K562 (cell line): ENCODE results near the gene ATG14. TPM values are rescaled to one million over a fixed set of nuclear protein-coding genes. Genes with fewer than 3 reads are reported as not detected.

Experiments used
- ATAC-seq: fragments of 200-7000 bp; cut with Tn5 transposase; 3 replicates; pipeline ENCODE4 v1.9.1; 2020; ENCODE audit warnings: moderate library complexity
- BruUV-seq: library from RNA; stranded (reverse); fragments of 400-500 nt; replicated peaks from 2 replicates; lab custom pipeline; 2021; lab: Mats Ljungman, UMichigan
- CTCF ChIA-PET: fragments of 300-600 bp; formaldehyde crosslinking; extraction: SDS; loops from one replicate; lab custom pipeline; 2021; ENCODE audit warnings: low intra/inter-chr PET ratio; lab: Yijun Ruan, JAX
- POLR2A ChIA-PET: fragments of 300-600, 350-650 bp; sonication (Branson Sonifier 250); formaldehyde crosslinking; extraction: SDS; loops from one replicate; lab custom pipeline; 2021; ENCODE audit warnings: antibody characterized with exemption, inconsistent platforms; lab: Yijun Ruan, JAX
- DNase-seq, 4 experiments: peaks; one replicate each; pipeline versions ENCODE4 v3.0.0 to v3.0.0-alpha.2; 2011 to 2018; ENCODE audit warnings: low spot score in 3 of 4, mixed read lengths in 3 of 4; ENCODE audit errors: extremely low read depth in 1 of 4
- FAIRE-seq: peaks from 2 replicates; lab custom pipeline; 2011; peaks lifted over from hg19 to GRCh38; lab: Jason Lieb, UNC
- H2AFZ ChIP-seq: 2 replicates; pipeline ENCODE4 v1.6.0; 2011; ENCODE audit warnings: low read depth, low read length, control low read depth, inconsistent platforms
- H3K27ac ChIP-seq: fragments of 200-600 bp; 3 replicates; pipeline ENCODE4 v1.8.0; 2011; ENCODE audit warnings: low read depth, mild to moderate bottlenecking, control low read depth, inconsistent platforms, low read length, moderate library complexity, mixed read lengths; ENCODE audit errors: extremely low read depth
- H3K27me3 ChIP-seq, 2 experiments: fragments of 300-600 bp in 1 of 2; 2 replicates in 1 of 2; 3 replicates in 1 of 2; pipeline versions ENCODE4 v1.6.0 to v1.8.0; 2011; ENCODE audit warnings: inconsistent platforms in 2 of 2, low read length in 2 of 2, mild to moderate bottlenecking in 1 of 2, mixed read lengths in 1 of 2, moderate library complexity in 1 of 2; ENCODE audit not compliant: control insufficient read depth in 2 of 2, insufficient read depth in 2 of 2
- H3K36me3 ChIP-seq: fragments of 300-600 bp; 3 replicates; pipeline ENCODE4 v1.8.0; 2011; ENCODE audit warnings: mild to moderate bottlenecking, low read length, inconsistent platforms; ENCODE audit not compliant: control insufficient read depth, insufficient read depth
- H3K4me1 ChIP-seq, 2 experiments: fragments of 200-600 bp in 1 of 2; replicated peaks in 1 of 2; 2 replicates in 1 of 2; 3 replicates in 1 of 2; pipeline versions ENCODE4 v1.5.1 to v1.8.0; 2011; ENCODE audit warnings: inconsistent platforms in 2 of 2, low read length in 2 of 2, mild to moderate bottlenecking in 1 of 2, mixed read lengths in 1 of 2, moderate library complexity in 1 of 2; ENCODE audit not compliant: control insufficient read depth in 2 of 2, insufficient read depth in 2 of 2
- H3K4me2 ChIP-seq: 2 replicates; pipeline ENCODE4 v1.6.1; 2011; ENCODE audit warnings: low read length, control low read depth, inconsistent platforms, mixed read lengths; ENCODE audit not compliant: insufficient read depth
- H3K4me3 ChIP-seq: fragments of 200-600 bp; sonication (generic), shearing (Covaris generic); 2 replicates; pipeline ENCODE4 v1.5.1; 2016; ENCODE audit warnings: control low read depth, inconsistent platforms
- H3K79me2 ChIP-seq: fragments of 200-600 bp; 3 replicates; pipeline ENCODE4 v1.8.0; 2011; ENCODE audit warnings: low read length, inconsistent platforms; ENCODE audit not compliant: control insufficient read depth, insufficient read depth
- H3K9ac ChIP-seq, 2 experiments: 2 replicates each; pipeline versions ENCODE4 v1.6.0 to v1.6.1; 2011; ENCODE audit warnings: low read depth in 2 of 2, low read length in 2 of 2, control low read depth in 1 of 2, inconsistent platforms in 1 of 2, mild to moderate bottlenecking in 1 of 2, mixed read lengths in 1 of 2; ENCODE audit not compliant: insufficient read depth in 1 of 2
- H3K9me1 ChIP-seq: one replicate; pipeline ENCODE4 v1.6.0; 2011; ENCODE audit warnings: inconsistent platforms, mild to moderate bottlenecking, low read length, moderate library complexity; ENCODE audit not compliant: control insufficient read depth, insufficient read depth
- H3K9me3 ChIP-seq: replicated peaks from 2 replicates; pipeline ENCODE4 v1.5.1; 2011; ENCODE audit warnings: low read depth, low read length, inconsistent platforms; ENCODE audit not compliant: control insufficient read depth, insufficient read depth
- H4K20me1 ChIP-seq: replicated peaks from 2 replicates; pipeline ENCODE4 v1.6.1; 2011; ENCODE audit warnings: low read length, inconsistent platforms, mixed read lengths; ENCODE audit not compliant: control insufficient read depth, insufficient read depth
- ARID2 ChIP-seq: fragments of 450-650 bp; IDR thresholded peaks from 2 replicates; pipeline ENCODE4 v1.6.1; 2017; ENCODE audit warnings: antibody characterized with exemption, mild to moderate bottlenecking
- ATF1 ChIP-seq, 2 experiments: fragments of 450-650 bp in 1 of 2; IDR thresholded peaks; 2 replicates each; pipeline ENCODE4 v1.6.1; 2016; ENCODE audit warnings: missing compliant biosample characterization in 1 of 2, missing genetic modification characterization in 1 of 2
- BACH1 ChIP-seq: fragments of 200-800 bp; sonication (Bioruptor generic); IDR thresholded peaks from 2 replicates; pipeline ENCODE4 v1.6.1; 2016; ENCODE audit warnings: missing genetic modification characterization, missing compliant biosample characterization
- BRD4 ChIP-seq: fragments of 200-600 bp; sonication (generic); IDR thresholded peaks from 2 replicates; pipeline ENCODE4 v1.6.1; 2017; ENCODE audit warnings: inconsistent platforms
- C11orf30 ChIP-seq: fragments of 450-650 bp; IDR thresholded peaks from 2 replicates; pipeline ENCODE4 v1.6.1; 2016; ENCODE audit warnings: low read depth, mild to moderate bottlenecking
- CBFA2T2 ChIP-seq: fragments of 450-650 bp; conservative IDR thresholded peaks from 2 replicates; pipeline ENCODE4 v1.6.1; 2017; ENCODE audit warnings: mild to moderate bottlenecking
- CBX3 ChIP-seq, 2 experiments: IDR thresholded peaks; 1 replicate in 1 of 2; 2 replicates in 1 of 2; pipeline ENCODE4 v1.6.1; 2012; ENCODE audit warnings: inconsistent platforms in 2 of 2, low read length in 2 of 2, borderline replicate concordance in 1 of 2, control low read depth in 1 of 2
- HLTF ChIP-seq: fragments of 450-650 bp; IDR thresholded peaks from 2 replicates; pipeline ENCODE4 v1.6.1; 2016
- MECOM ChIP-seq: fragments of 250-450 bp; sonication (Bioruptor Pico); IDR thresholded peaks from 2 replicates; pipeline ENCODE4 v1.8.0; 2022; ENCODE audit warnings: inconsistent platforms
- NFE2L1 ChIP-seq: fragments of 450-650 bp; IDR thresholded peaks from 2 replicates; pipeline ENCODE4 v1.6.1; 2016; ENCODE audit warnings: missing genetic modification characterization, low read depth, mild to moderate bottlenecking, missing compliant biosample characterization, moderate library complexity, borderline replicate concordance
- POLR2B ChIP-seq: fragments of 450-650 bp; IDR thresholded peaks from 2 replicates; pipeline ENCODE4 v1.6.1; 2018; ENCODE audit warnings: low read depth; ENCODE audit not compliant: partially characterized antibody
- PRMT5 ChIP-seq: sonication (generic); formaldehyde crosslinking; IDR thresholded peaks from 2 replicates; pipeline ENCODE4 v1.5.0; 2020; ENCODE audit warnings: missing genetic modification reagents
- RFX7 ChIP-seq: fragments of 250-450 bp; sonication (Bioruptor Pico); IDR thresholded peaks from 2 replicates; pipeline ENCODE4 v1.5.1; 2021; ENCODE audit warnings: mild to moderate bottlenecking
- SIX5 ChIP-seq, 2 experiments: IDR thresholded peaks; 2 replicates each; pipeline ENCODE4 v1.6.1; 2011; ENCODE audit warnings: low read length in 2 of 2, borderline replicate concordance in 1 of 2, low read depth in 1 of 2, mild to moderate bottlenecking in 1 of 2, moderate library complexity in 1 of 2; ENCODE audit not compliant: insufficient read depth in 1 of 2
- SNAPC5 ChIP-seq: fragments of 250-450 bp; sonication (Bioruptor Pico); IDR thresholded peaks from 2 replicates; pipeline ENCODE4 v1.8.0; 2021; ENCODE audit warnings: moderate library complexity, mild to moderate bottlenecking, inconsistent platforms
- TAF7 ChIP-seq: fragments of 450-650 bp; IDR thresholded peaks from 2 replicates; pipeline ENCODE4 v1.6.1; 2016; ENCODE audit warnings: missing genetic modification characterization, missing compliant biosample characterization
- TFAM ChIP-seq: fragments of 250-450 bp; sonication (Bioruptor Pico); conservative IDR thresholded peaks from 2 replicates; pipeline ENCODE4 v1.5.0; 2021; ENCODE audit warnings: mild to moderate bottlenecking, moderate library complexity
- ZBTB9 ChIP-seq: fragments of 450-650 bp; formaldehyde crosslinking; IDR thresholded peaks from 2 replicates; pipeline ENCODE4 v1.4.0; 2020; ENCODE audit warnings: mild to moderate bottlenecking, moderate library complexity
- ZKSCAN3 ChIP-seq: fragments of 250-450 bp; sonication (Bioruptor Pico); IDR thresholded peaks from 2 replicates; pipeline ENCODE4 v1.4.0; 2020
- ZNF124 ChIP-seq: sonication (generic); formaldehyde crosslinking; IDR thresholded peaks from 2 replicates; pipeline ENCODE4 v1.8.1; 2022; ENCODE audit warnings: missing genetic modification reagents
- ZNF175 ChIP-seq: fragments of 200-800 bp; sonication (Bioruptor generic); IDR thresholded peaks from 2 replicates; pipeline ENCODE4 v1.6.1; 2016; ENCODE audit warnings: low read depth, mild to moderate bottlenecking, missing genetic modification characterization, missing compliant biosample characterization
- ZNF23 ChIP-seq: fragments of 250-450 bp; sonication (Bioruptor Pico); IDR thresholded peaks from 2 replicates; pipeline ENCODE4 v1.4.0; 2020; ENCODE audit warnings: mild to moderate bottlenecking
- WGBS: fragments of 100-300 bp; shearing (Covaris generic); methylation state at CpG from one replicate; pipeline ENCODE4 v1.1.6; 2016; ENCODE audit warnings: low coverage, mixed read lengths; ENCODE audit not compliant: insufficient coverage; ENCODE audit errors: missing lambda C conversion rate; 5-methylcytosine and 5-hydroxymethylcytosine counted together
- in situ Hi-C: fragments of 300-500 bp; cut with MboI; formaldehyde crosslinking; loops from 4 replicates; pipeline ENCODE4 v1.15.0; 2018; ENCODE audit warnings: inconsistent platforms, mixed read lengths
- intact Hi-C: fragments of 100-400 bp; cut with micrococcal nuclease; formaldehyde crosslinking; loops from 2 replicates; pipeline ENCODE4 v1.14.2; 2022
- polyA plus RNA-seq, 8 experiments: library from polyadenylated mRNA; depleted of rRNA in 4 of 8; stranded (reverse) in 5 of 8; unstranded in 3 of 8; fragments of >200 nt; fragmentation: Nextera tagmentation in 2 of 8; fragmentation: Illumina TruSeq in 1 of 8; extraction: Ambion mirVana in 2 of 8; extraction: Trizol in 1 of 8; gene quantifications; 2 replicates each; pipeline versions ENCODE4 v1.2.1 to v1.2.3, GENCODE V29; 2011 to 2014; ENCODE audit warnings: inconsistent platforms in 1 of 8, missing spikeins in 1 of 8
- total RNA-seq, 7 experiments: library from RNA; depleted of rRNA in 6 of 7; stranded (reverse); fragments of >200 nt in 6 of 7; fragmentation: Illumina TruSeq in 2 of 7; extraction: Trizol in 2 of 7; gene quantifications; 2 replicates each; pipeline versions ENCODE4 v1.2.1 to v1.2.3, GENCODE V29; 2011 to 2021; ENCODE audit warnings: low replicate concordance in 1 of 7
- TF ChIP-seq, protein P1 (sequence below), 2 experiments: fragments of 250-450 bp in 1 of 2; fragments of 450-650 bp in 1 of 2; sonication (Bioruptor Pico) in 1 of 2; IDR thresholded peaks; 2 replicates each; pipeline versions ENCODE4 v1.6.1 to v1.8.0; 2016 to 2021; ENCODE audit warnings: mild to moderate bottlenecking in 2 of 2, moderate library complexity in 2 of 2, missing compliant biosample characterization in 1 of 2, missing genetic modification characterization in 1 of 2

ATG14 gene
- total and polyA plus RNA-seq, 9 of the 15 experiments (the other 6 are each of a cell fraction or from before 2014, with no cell fraction given) = 0.55 to 4.2 (median 3.5) TPM

DNA sequence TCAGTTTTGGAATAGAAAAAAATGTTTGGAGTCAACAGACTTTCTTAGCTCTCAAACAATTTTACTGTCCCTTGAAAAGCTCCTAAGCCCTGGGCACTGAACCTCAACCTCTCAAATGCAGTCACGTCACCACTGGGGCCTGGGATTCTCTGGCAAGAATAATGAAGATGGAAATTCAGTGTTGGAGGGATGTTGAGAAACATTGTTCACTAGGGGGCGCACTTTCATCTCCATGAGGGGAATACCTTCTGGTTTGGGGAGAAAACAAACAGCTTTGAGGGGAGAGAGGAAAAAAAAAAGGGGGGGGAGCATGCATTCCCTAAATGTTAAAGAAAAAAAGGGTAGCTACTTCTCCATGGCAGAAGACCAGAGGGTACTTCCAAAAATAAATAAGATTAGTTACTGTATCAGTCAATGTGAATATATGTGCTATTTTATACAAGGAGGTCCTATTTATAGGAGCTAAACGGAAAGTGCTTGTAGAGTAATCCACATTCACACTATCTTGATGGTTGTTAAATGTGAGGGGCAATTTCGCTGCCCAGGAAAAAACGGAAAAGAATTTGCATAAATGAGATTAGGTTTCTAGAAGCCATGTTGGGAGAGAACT lies 34.6 kb upstream of the ATG14 start:
- no peak overlapping the region for H3K9ac ChIP-seq
- H3K4me3 ChIP-seq = no peak overlapping the region
- no peaks in the 10 kb centered on the region for H3K36me3 ChIP-seq
- in situ Hi-C loops = loop anchor here (10.0 kb wide), 1 partner anchor 1029 kb away; no protein-coding TSS in a partner anchor
- POLR2A ChIA-PET = no interaction called here
- no peaks in the 10 kb centered on the region for H3K79me2 ChIP-seq
- peak; percentile 48 to 81 (median 54) for DNase-seq
- H3K4me2 ChIP-seq = no peak overlapping the region
- no peak overlapping the region for H2AFZ ChIP-seq
- no peak overlapping the region for H3K27ac ChIP-seq
- peak; percentile 67 for FAIRE-seq
- H3K9me3 ChIP-seq = no peaks in the 10 kb centered on the region
- no peaks in the 10 kb centered on the region; a peak in 1 of 5 replicates for H3K4me1 ChIP-seq
- peak; percentile 91 for ATAC-seq
- no peaks in the 10 kb centered on the region for H3K27me3 ChIP-seq
- no peaks in the 10 kb centered on the region for H4K20me1 ChIP-seq
- CTCF ChIA-PET = interaction anchor here (0.5 to 0.7 kb wide), 7 partner anchors 72 to 1731 kb away, joined by 3 to 7 read pairs (median 4); no protein-coding TSS in a partner anchor
- H3K9me1 ChIP-seq = no peaks in the 10 kb centered on the region
- BruUV-seq = no TSS peak
- intact Hi-C loops = loop anchor here (10.0 kb wide), 2 partner anchors 249 to 279 kb away; no protein-coding TSS in a partner anchor
- WGBS = 5% methylated on average over 5 of the region's 5 CpGs
- no peak for TF ChIP-seq ATF1 (CRISPR knock-in tag; IDR thresholded peaks at IDR 0.05)
- TF ChIP-seq ATF1 (tag; IDR thresholded peaks at IDR 0.05) = 0 out of 2 replicates have a peak, but pooled peaks have one; percentile 13
- TF ChIP-seq CBFA2T2 = no peak
- no peak for TF ChIP-seq CBX3 (IDR thresholded peaks at IDR 0.05; ENCODE audit: borderline replicate concordance in 1 of 2, low read length in 2 of 2)
- TF ChIP-seq, protein P1, sequence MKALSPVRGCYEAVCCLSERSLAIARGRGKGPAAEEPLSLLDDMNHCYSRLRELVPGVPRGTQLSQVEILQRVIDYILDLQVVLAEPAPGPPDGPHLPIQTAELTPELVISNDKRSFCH (CRISPR knock-in tag; IDR thresholded peaks at IDR 0.05) = no peak
- TF ChIP-seq, protein P1 (tag; IDR thresholded peaks at IDR 0.05) = no peak
- no peak for TF ChIP-seq C11orf30
- no peak for TF ChIP-seq ZNF175 (CRISPR knock-in tag)
- TF ChIP-seq ARID2 = peak; percentile 35; the same call in 1 of the 2 replicates
- TF ChIP-seq MECOM (CRISPR knock-in tag) = no peak
- no peak for TF ChIP-seq HLTF
- no peak for TF ChIP-seq ZNF124 (CRISPR knock-in tag)
- TF ChIP-seq TFAM = no peak
- TF ChIP-seq ZKSCAN3 = no peak
- TF ChIP-seq RFX7 (CRISPR knock-in tag) = no peak
- no peak for TF ChIP-seq SIX5 (IDR thresholded peaks at IDR 0.05; ENCODE audit: borderline replicate concordance in 1 of 2, insufficient read depth in 1 of 2, low read depth in 1 of 2, low read length in 2 of 2)
- TF ChIP-seq POLR2B = no peak
- no peak for TF ChIP-seq BRD4
- no peak for TF ChIP-seq NFE2L1
- no peak for TF ChIP-seq ZBTB9 (CRISPR knock-in tag)
- no peak for TF ChIP-seq PRMT5
- no peak for TF ChIP-seq BACH1 (tag)
- TF ChIP-seq TAF7 (tag) = no peak
- TF ChIP-seq SNAPC5 (CRISPR knock-in tag) = no peak
- no peak for TF ChIP-seq ZNF23 (CRISPR knock-in tag)
